SU-DHL-6 (cell line): Measurements from ENCODE around the gene CD8B.

Source experiments
- H2AFZ ChIP-seq: fragments of 200-600 bp; sonication (generic); 2 replicates; pipeline ENCODE4 v1.6.1; 2014; ENCODE audit warnings: low read depth, mild to moderate bottlenecking, moderate library complexity, mixed read lengths, antibody characterized with exemption, low read length; ENCODE audit not compliant: severe bottlenecking
- H3F3A ChIP-seq: fragments of 200-600 bp; shearing (Covaris generic); 2 replicates; pipeline ENCODE4 v1.6.0; 2016; ENCODE audit warnings: antibody characterized with exemption, mild to moderate bottlenecking; ENCODE audit not compliant: insufficient read depth
- H3K27ac ChIP-seq: fragments of 200-600 bp; sonication (generic); 2 replicates; pipeline ENCODE4 v1.5.1; 2016; ENCODE audit warnings: low read depth, mild to moderate bottlenecking, low read length, moderate library complexity, mixed read lengths
- H3K27me3 ChIP-seq: fragments of 200-600 bp; sonication (generic), shearing (Covaris generic); 2 replicates; pipeline ENCODE4 v1.6.0; 2014; ENCODE audit warnings: mild to moderate bottlenecking, low read length
- H3K36me3 ChIP-seq: fragments of 200-600 bp; sonication (generic); 2 replicates; pipeline ENCODE4 v1.6.1; 2014; ENCODE audit warnings: mild to moderate bottlenecking, low read length, mixed read lengths
- H3K4me2 ChIP-seq: fragments of 300-600, 200-600 bp; shearing (Covaris generic), sonication (generic); 2 replicates; pipeline ENCODE4 v1.6.0; 2014; ENCODE audit warnings: low read length, low read depth, mild to moderate bottlenecking; ENCODE audit not compliant: poor library complexity, severe bottlenecking
- H3K4me3 ChIP-seq: fragments of 200-600 bp; sonication (generic); 2 replicates; pipeline ENCODE4 v1.5.1; 2014; ENCODE audit warnings: antibody characterized with exemption, low read length, mild to moderate bottlenecking, mixed read lengths; ENCODE audit not compliant: insufficient read depth, poor library complexity, severe bottlenecking
- H3K79me2 ChIP-seq: fragments of 200-600 bp; sonication (generic); 2 replicates; pipeline ENCODE4 v1.6.1; 2014; ENCODE audit warnings: mild to moderate bottlenecking, low read length, moderate library complexity; ENCODE audit not compliant: insufficient read depth
- H3K9ac ChIP-seq: fragments of 200-600 bp; sonication (generic); 2 replicates; pipeline ENCODE4 v1.7.0; 2014; ENCODE audit warnings: mild to moderate bottlenecking, low read length
- H3K9me2 ChIP-seq: fragments of 200-600 bp; sonication (generic); replicated peaks from 2 replicates; pipeline ENCODE4 v1.6.1; 2014; ENCODE audit warnings: low read length; ENCODE audit not compliant: insufficient read depth
- H3K9me3 ChIP-seq: fragments of 200-600 bp; sonication (generic); 2 replicates; pipeline ENCODE4 v1.6.1; 2014; ENCODE audit warnings: low read length, mixed read lengths; ENCODE audit not compliant: insufficient read depth
- H4K20me1 ChIP-seq: fragments of 200-600 bp; sonication (generic); 2 replicates; pipeline ENCODE4 v1.6.1; 2014; ENCODE audit warnings: low read depth, mild to moderate bottlenecking, antibody characterized with exemption, low read length, moderate library complexity, mixed read lengths
- EZH2phosphoT487 ChIP-seq: fragments of 200-600 bp; sonication (generic), shearing (Covaris generic); conservative IDR thresholded peaks from 2 replicates; pipeline ENCODE4 v1.6.1; 2018; ENCODE audit warnings: mild to moderate bottlenecking, antibody characterized with exemption, low read length, moderate library complexity, mixed read lengths
- TF ChIP-seq, protein P1 (sequence below): fragments of 200-600 bp; sonication (generic); IDR thresholded peaks from one replicate; pipeline ENCODE4 v1.5.1; 2017; ENCODE audit warnings: antibody characterized with exemption, mild to moderate bottlenecking, low read length, moderate library complexity; ENCODE audit not compliant: insufficient read depth, poor library complexity, severe bottlenecking

Gene CD8B

DNA sequence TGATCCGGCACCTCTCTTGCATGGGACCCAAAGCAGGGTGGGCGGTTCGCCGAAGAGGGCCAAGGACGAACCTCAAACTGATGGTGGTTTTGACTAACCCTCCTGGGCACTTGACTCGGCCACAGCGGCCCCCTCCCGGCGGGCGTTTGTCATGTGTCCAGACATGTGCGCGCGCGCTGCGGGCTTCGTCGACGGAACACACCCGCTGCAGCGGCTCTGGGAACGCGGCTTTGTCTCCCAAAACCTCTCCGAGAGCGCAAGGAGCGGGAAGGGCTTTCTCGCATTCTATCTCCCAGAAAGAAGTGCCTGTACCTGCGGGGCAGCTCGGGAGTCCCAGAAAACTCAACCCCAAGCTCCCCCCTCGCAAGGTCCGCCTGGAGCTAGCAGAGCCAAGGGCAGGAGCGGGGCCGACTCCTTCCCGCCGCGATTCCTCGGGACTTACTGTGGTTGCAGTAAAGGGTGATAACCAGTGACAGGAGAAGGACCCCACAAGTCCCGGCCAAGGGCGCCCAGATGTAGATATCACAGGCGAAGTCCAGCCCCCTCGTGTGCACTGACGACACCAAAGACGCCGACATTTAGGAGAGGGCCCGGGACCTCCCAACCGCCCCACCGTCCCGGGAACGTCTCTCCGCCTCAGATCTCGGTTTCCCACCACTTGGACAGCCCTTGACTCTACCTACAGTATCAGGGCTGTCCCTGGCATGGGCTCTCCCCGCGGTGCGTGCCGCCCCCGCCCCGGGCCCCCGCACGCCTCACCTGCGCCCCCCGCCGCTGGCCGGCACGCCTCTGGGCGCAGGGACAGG lies 72.6 kb downstream of the CD8B start:
- H3K9me2 ChIP-seq, result no peaks in the 10 kb centered on the region
- no peak overlapping the region for H3K27ac ChIP-seq
- H2AFZ ChIP-seq, result no peak overlapping the region
- TF ChIP-seq EZH2phosphoT487, result no peak
- TF ChIP-seq, protein P1, sequence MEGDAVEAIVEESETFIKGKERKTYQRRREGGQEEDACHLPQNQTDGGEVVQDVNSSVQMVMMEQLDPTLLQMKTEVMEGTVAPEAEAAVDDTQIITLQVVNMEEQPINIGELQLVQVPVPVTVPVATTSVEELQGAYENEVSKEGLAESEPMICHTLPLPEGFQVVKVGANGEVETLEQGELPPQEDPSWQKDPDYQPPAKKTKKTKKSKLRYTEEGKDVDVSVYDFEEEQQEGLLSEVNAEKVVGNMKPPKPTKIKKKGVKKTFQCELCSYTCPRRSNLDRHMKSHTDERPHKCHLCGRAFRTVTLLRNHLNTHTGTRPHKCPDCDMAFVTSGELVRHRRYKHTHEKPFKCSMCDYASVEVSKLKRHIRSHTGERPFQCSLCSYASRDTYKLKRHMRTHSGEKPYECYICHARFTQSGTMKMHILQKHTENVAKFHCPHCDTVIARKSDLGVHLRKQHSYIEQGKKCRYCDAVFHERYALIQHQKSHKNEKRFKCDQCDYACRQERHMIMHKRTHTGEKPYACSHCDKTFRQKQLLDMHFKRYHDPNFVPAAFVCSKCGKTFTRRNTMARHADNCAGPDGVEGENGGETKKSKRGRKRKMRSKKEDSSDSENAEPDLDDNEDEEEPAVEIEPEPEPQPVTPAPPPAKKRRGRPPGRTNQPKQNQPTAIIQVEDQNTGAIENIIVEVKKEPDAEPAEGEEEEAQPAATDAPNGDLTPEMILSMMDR, result no peak
- H3K27me3 ChIP-seq, result no peaks in the 10 kb centered on the region
- H3K4me3 ChIP-seq, result no peak overlapping the region
- no peak overlapping the region for H3K4me2 ChIP-seq
- no peaks in the 10 kb centered on the region for H4K20me1 ChIP-seq
- no peaks in the 10 kb centered on the region for H3F3A ChIP-seq
- no peaks in the 10 kb centered on the region for H3K9me3 ChIP-seq
- H3K79me2 ChIP-seq, result no peaks in the 10 kb centered on the region
- H3K36me3 ChIP-seq, result no peaks in the 10 kb centered on the region
- H3K9ac ChIP-seq, result no peak overlapping the region

DNA sequence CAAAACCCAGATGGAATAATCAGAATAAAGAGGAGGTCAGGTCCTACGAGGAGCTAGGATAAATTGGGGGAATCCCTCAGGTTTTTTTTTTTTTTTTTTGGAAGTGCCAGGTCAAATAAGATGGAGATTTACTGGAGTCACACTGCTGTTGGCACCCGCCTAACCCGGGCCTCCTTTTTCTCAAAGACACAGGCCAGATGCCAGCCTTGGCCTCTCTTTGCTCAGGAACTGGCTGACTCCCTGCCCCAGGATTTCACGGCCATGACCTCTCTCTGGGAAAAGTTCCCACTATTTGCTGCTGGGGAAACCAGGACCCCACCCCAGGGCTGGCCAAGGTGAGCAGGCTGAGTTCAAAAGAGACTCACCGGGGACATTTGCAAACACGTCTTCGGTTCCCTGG lies 73.5 kb downstream of the CD8B start:
- Histone ChIP-seq H3F3A (no peaks in the 10 kb centered on the region), H3K9me3 (no peaks in the 10 kb centered on the region), H3K36me3 (no peaks in the 10 kb centered on the region), H3K79me2 (no peaks in the 10 kb centered on the region), H3K9me2 (no peaks in the 10 kb centered on the region), H3K4me3 (no peak overlapping the region), H3K27me3 (no peaks in the 10 kb centered on the region), H4K20me1 (no peaks in the 10 kb centered on the region), H3K9ac (no peak overlapping the region), H3K27ac (no peak overlapping the region), H2AFZ (no peak overlapping the region), H3K4me2 (no peak overlapping the region)
- TF ChIP-seq, protein P1, result no peak

DNA sequence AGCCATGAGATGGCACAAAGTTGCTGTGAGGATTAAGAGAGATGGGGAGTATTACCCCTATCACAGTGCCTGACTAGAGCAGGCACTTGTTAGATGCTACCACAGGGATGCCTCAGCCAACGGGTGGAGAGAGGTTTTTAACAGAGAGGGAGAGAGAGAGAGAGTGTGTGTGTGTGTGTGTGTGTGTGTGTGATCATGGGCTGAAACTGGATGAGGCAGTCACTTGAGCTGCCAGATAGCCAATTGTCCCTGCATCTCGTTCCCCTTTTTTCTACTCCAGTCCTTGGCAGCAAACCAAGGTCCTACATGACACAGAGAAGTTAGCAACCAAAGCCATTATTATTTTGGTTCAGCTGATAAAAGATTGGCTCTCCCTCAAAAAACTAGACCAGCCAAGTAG lies 74.0 kb downstream of the CD8B start:
- Histone ChIP-seq H3K27me3 (no peaks in the 10 kb centered on the region), H3K27ac (no peak overlapping the region), H4K20me1 (no peaks in the 10 kb centered on the region), H3K4me3 (no peak overlapping the region), H3K79me2 (no peaks in the 10 kb centered on the region), H3K36me3 (no peaks in the 10 kb centered on the region), H3K9ac (no peak overlapping the region), H3K9me2 (no peaks in the 10 kb centered on the region), H3K4me2 (no peak overlapping the region), H2AFZ (no peak overlapping the region), H3K9me3 (no peaks in the 10 kb centered on the region), H3F3A (no peaks in the 10 kb centered on the region)
- TF ChIP-seq, protein P1, result no peak
- no peak for TF ChIP-seq EZH2phosphoT487
